HG03135 (cell line): ENCODE data around the gene MYO7B.

Experiments
- ATAC-seq: cut with Tn5 transposase; IDR thresholded peaks from one replicate; pipeline ENCODE4 v1.9.1; 2021; ENCODE audit warnings: mild to moderate bottlenecking, moderate library complexity; ENCODE audit not compliant: unreplicated experiment

Gene MYO7B

GRCh38 chr2:127607399-127607908, 72.0 kb downstream of the MYO7B start:
- ATAC-seq: no peak

GRCh38 chr2:127608061-127609030, 72.9 kb downstream of the MYO7B start:
- ATAC-seq: no peak

- no peak for ATAC-seq
These were observed 73.7 kb downstream of the MYO7B start for GRCh38 chr2:127609031-127609751.

- no peak for ATAC-seq
These were observed 74.3 kb downstream of the MYO7B start for GRCh38 chr2:127609818-127610217.

GRCh38 chr2:127610561-127610960, 75.1 kb downstream of the MYO7B start:
- no peak for ATAC-seq

- ATAC-seq: no peak
These were observed 75.8 kb downstream of the MYO7B start for GRCh38 chr2:127611076-127611925.

GRCh38 chr2:127612111-127612822, 76.8 kb downstream of the MYO7B start:
- no peak for ATAC-seq

- ATAC-seq: no peak
These were observed 78.8 kb downstream of the MYO7B start for GRCh38 chr2:127614246-127614645.

- no peak for ATAC-seq
These were observed 79.2 kb downstream of the MYO7B start for GRCh38 chr2:127614731-127615130.

GRCh38 chr2:127615511-127616166, 80.2 kb downstream of the MYO7B start:
- ATAC-seq: no peak

- ATAC-seq: no peak
These were observed 83.2 kb downstream of the MYO7B start for GRCh38 chr2:127618551-127619202.

GRCh38 chr2:127619203-127619590, 83.7 kb downstream of the MYO7B start:
- no peak for ATAC-seq

GRCh38 chr2:127619877-127620705, 84.6 kb downstream of the MYO7B start:
- no peak for ATAC-seq

- no peak for ATAC-seq
These were observed 85.4 kb downstream of the MYO7B start for GRCh38 chr2:127620866-127621265.

GRCh38 chr2:127621981-127622431, 86.5 kb downstream of the MYO7B start:
- no peak for ATAC-seq

GRCh38 chr2:127622561-127623387, 87.3 kb downstream of the MYO7B start:
- ATAC-seq: no peak
